RWPE1 (cell line): ENCODE data around the gene C1orf167.

Experiments
- CTCF ChIA-PET: fragments of 350-600 bp; sonication (Branson Sonifier 250); formaldehyde crosslinking; extraction: SDS; loops from one replicate; lab custom pipeline; 2021; lab: Yijun Ruan, JAX
- POLR2A ChIA-PET: fragments of 400-600 bp; formaldehyde crosslinking; extraction: SDS; loops from one replicate; lab custom pipeline; 2020; ENCODE audit warnings: antibody characterized with exemption; ENCODE audit not compliant: low non-redundant PET; lab: Yijun Ruan, JAX
- DNase-seq: peaks from one replicate; pipeline ENCODE4 v3.0.0; 2012; ENCODE audit warnings: low spot score
- H3K27ac ChIP-seq: fragments of 450-650 bp; 2 replicates; pipeline ENCODE4 v1.5.1; 2017
- TF ChIP-seq, protein P1 (sequence below): fragments of 450-650 bp; conservative IDR thresholded peaks from 2 replicates; pipeline ENCODE4 v1.5.1; 2017; ENCODE audit warnings: low read depth, mild to moderate bottlenecking

C1orf167 gene

DNA sequence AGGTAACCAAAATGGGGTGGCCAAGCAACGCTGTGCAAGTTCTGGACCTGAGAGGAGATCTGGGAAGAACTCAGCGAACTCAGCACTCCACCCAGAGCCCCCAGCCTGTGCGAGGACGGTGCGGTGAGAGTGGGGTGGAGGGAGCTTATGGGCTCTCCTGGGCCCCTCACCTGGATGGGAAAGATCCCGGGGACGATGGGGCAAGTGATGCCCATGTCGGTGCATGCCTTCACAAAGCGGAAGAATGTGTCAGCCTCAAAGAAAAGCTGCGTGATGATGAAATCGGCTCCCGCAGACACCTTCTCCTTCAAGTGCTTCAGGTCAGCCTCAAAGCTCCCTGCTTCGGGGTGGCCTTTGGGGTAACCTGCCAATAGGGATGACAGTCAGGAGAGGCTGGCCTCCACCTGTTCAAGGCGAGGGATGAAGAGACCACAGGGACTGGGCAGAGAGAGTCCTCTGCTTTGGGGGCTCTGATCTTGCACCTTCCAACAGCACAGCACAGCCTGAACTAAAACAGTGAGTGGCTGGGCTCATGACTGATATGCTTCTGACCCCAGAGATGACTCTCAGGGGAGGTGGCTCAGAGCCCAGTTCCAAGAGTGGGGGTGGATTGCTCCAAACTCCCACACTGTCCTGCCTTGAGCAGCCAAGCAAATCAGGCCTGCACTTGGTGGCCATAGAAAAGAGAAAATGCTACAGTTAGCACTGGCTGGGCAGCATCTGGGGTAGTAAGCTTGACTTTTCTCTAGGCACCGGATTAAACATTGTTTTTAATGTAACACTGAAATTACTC, 34.2 kb downstream of the C1orf167 start:
- peak overlapping the region; percentile 42 for H3K27ac ChIP-seq
- ChIA-PET POLR2A (no interaction called here), CTCF (no interaction called here)
- TF ChIP-seq, protein P1, sequence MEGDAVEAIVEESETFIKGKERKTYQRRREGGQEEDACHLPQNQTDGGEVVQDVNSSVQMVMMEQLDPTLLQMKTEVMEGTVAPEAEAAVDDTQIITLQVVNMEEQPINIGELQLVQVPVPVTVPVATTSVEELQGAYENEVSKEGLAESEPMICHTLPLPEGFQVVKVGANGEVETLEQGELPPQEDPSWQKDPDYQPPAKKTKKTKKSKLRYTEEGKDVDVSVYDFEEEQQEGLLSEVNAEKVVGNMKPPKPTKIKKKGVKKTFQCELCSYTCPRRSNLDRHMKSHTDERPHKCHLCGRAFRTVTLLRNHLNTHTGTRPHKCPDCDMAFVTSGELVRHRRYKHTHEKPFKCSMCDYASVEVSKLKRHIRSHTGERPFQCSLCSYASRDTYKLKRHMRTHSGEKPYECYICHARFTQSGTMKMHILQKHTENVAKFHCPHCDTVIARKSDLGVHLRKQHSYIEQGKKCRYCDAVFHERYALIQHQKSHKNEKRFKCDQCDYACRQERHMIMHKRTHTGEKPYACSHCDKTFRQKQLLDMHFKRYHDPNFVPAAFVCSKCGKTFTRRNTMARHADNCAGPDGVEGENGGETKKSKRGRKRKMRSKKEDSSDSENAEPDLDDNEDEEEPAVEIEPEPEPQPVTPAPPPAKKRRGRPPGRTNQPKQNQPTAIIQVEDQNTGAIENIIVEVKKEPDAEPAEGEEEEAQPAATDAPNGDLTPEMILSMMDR = no peak
- DNase-seq = no peak

GRCh38 chr1:11797525-11798216, 35.7 kb downstream of the C1orf167 start:
- TF ChIP-seq, protein P1 = no peak
- no peak for DNase-seq
- POLR2A ChIA-PET = no interaction called here
- CTCF ChIA-PET = no interaction called here
- no peak overlapping the region for H3K27ac ChIP-seq

DNA sequence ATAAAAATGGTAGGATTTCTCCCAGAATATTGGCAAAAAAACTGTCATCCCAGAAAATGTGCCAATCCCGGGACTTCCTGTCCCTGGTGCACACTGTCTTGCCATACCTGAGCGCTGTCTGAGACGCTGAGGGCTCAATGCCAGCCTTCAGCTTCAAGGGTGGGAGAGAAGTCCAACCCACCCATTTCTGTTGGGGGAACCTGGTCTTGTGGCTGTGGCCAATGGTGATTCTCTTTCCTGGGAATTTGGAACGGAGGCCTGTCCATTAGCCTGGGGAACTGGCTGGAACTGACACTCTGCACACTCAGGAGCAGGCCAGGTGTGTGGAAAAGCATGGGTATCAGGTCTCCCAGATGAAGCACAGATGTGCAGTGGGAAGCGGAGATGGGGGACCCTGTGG, 37.1 kb downstream of the C1orf167 start:
- ChIA-PET CTCF (no interaction called here), POLR2A (no interaction called here)
- no peak for DNase-seq
- peak overlapping the region; percentile 23; the same call in 1 of the 2 replicates for H3K27ac ChIP-seq
- TF ChIP-seq, protein P1 = no peak

DNA sequence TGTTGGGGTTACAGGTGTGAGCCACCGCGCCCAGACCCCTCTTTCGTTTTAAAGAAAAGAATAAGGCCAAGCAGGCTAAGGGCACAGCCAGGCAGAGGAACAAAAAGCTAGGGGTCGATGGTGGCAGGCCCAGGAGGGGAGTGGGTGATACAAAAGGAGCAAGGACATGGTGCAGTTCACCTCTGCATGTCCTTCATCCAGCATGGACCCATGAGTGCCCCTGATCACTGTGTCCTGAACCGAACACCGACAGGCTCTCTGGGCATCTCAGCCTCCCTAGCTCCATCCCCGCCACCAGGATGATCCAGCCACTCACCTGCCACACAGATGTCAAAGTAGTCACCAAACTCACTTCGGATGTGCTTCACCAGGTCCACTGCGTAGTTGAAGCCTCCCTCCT, 37.9 kb downstream of the C1orf167 start:
- peak overlapping the region; percentile 5; the same call in 1 of the 2 replicates for H3K27ac ChIP-seq
- ChIA-PET CTCF (no interaction called here), POLR2A (no interaction called here)
- no peak for DNase-seq
- TF ChIP-seq, protein P1 = no peak

DNA sequence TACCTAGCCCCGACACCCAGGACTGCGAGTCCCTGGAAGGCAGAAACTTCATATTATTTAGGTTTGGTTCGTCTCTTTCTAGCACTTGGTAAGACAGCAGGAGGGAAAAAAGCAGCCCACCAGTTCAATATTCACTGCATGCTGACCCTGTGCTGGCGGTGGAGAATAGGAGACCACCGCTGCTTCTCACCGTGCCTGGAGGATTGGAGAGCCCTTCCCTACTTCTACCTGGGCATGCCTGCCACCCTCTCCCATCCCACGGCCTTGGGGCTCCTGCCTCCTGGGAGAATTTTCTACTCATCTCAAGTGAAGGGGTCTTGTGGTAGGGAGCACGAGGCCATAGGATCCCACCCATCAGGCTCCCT, 38.4 kb downstream of the C1orf167 start:
- ChIA-PET POLR2A (no interaction called here), CTCF (no interaction called here)
- no peak for DNase-seq
- TF ChIP-seq, protein P1 = no peak
- H3K27ac ChIP-seq = peak overlapping the region; percentile 5; the same call in 1 of the 2 replicates

- TF ChIP-seq, protein P1 = no peak
- no peak for DNase-seq
- H3K27ac ChIP-seq = peak overlapping the region; percentile 5; the same call in 1 of the 2 replicates
- ChIA-PET POLR2A (interaction anchor here (1.4 kb wide), 1 partner anchor 13 kb away, joined by 6 read pairs; no protein-coding TSS in a partner anchor), CTCF (no interaction called here)
These were observed 38.9 kb downstream of the C1orf167 start for GRCh38 chr1:11800756-11801433.
